Thyroid gland (tissue), 4 donors: ENCODE results near the gene SEMA4A. TPM values are rescaled to one million over a fixed set of nuclear protein-coding genes. Genes with fewer than 3 reads are reported as not detected.
A peak's percentile ranks its signal among the peaks of the same experiment; 100 is the strongest.
"Not testable (repeated sequence)": the region's sequence is repeated elsewhere in the genome, so short reads cannot be mapped to it uniquely, and the experiment has no call there.

Source experiments
- DNase-seq, 2 donors: peaks; one replicate each; pipeline ENCODE4 v3.0.0-alpha.2; 2019
- H3K27ac ChIP-seq, 3 donors: fragments of 200-600 bp; sonication (generic); 1 replicate in 2 of 3; 2 replicates in 1 of 3; pipeline ENCODE4 v1.5.1; 2016 to 2019; ENCODE audit warnings: mild to moderate bottlenecking in 1 of 3, moderate library complexity in 1 of 3
- H3K27me3 ChIP-seq: fragments of 200-600 bp; sonication (generic); one replicate; pipeline ENCODE4 v1.5.1; 2019
- H3K36me3 ChIP-seq, 2 donors: fragments of 200-600 bp; sonication (generic); one replicate each; pipeline ENCODE4 v1.5.1; 2016 to 2019
- H3K4me1 ChIP-seq, 2 donors: fragments of 200-600 bp; sonication (generic); one replicate each; pipeline ENCODE4 v1.5.1; 2017 to 2019
- H3K4me3 ChIP-seq, 3 donors: fragments of 200-600 bp; sonication (generic); replicated peaks in 1 of 3; 1 replicate in 2 of 3; 2 replicates in 1 of 3; pipeline ENCODE4 v1.5.1; 2016; ENCODE audit warnings: mild to moderate bottlenecking in 1 of 3
- H3K9me3 ChIP-seq: fragments of 200-600 bp; sonication (generic); one replicate; pipeline ENCODE4 v1.5.1; 2017
- CTCF ChIP-seq, 6 experiments: fragments of 200-600 bp in 3 of 6; fragments of 450-650 bp in 3 of 6; sonication (generic) in 3 of 6; IDR thresholded peaks; one replicate each; pipeline ENCODE4 v1.5.1; 2016 to 2019; ENCODE audit warnings: antibody characterized with exemption in 6 of 6, mild to moderate bottlenecking in 2 of 6, inconsistent platforms in 1 of 6, moderate library complexity in 1 of 6
- POLR2A ChIP-seq, 2 donors: fragments of 450-650 bp; IDR thresholded peaks; one replicate each; pipeline ENCODE4 v1.6.1; 2017; ENCODE audit warnings: antibody characterized with exemption in 2 of 2, mild to moderate bottlenecking in 2 of 2, moderate library complexity in 1 of 2
- WGBS, 2 donors: methylation state at CpG; one replicate each; pipeline ENCODE4 v1.1.5; 2017; 5-methylcytosine and 5-hydroxymethylcytosine counted together
- intact Hi-C: fragments of 100-400 bp; cut with DNase I; formaldehyde crosslinking; loops from one replicate; pipeline ENCODE4 v1.15.1; 2023
- total RNA-seq, 4 donors: library from RNA; depleted of rRNA; stranded (reverse); fragments of >200 nt; gene quantifications; one replicate each; pipeline ENCODE4 v1.2.3, GENCODE V29; 2016

SEMA4A gene
- total RNA-seq, 4 donors from 2014 or later: 21.5 to 50.8 (median 37.5) TPM

DNA sequence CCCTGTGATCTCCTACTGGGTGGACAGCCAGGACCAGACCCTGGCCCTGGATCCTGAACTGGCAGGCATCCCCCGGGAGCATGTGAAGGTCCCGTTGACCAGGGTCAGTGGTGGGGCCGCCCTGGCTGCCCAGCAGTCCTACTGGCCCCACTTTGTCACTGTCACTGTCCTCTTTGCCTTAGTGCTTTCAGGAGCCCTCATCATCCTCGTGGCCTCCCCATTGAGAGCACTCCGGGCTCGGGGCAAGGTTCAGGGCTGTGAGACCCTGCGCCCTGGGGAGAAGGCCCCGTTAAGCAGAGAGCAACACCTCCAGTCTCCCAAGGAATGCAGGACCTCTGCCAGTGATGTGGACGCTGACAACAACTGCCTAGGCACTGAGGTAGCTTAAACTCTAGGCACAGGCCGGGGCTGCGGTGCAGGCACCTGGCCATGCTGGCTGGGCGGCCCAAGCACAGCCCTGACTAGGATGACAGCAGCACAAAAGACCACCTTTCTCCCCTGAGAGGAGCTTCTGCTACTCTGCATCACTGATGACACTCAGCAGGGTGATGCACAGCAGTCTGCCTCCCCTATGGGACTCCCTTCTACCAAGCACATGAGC is 23.3 kb downstream of the SEMA4A start:
- 87 to 90% methylated on average over 2 to 8 of the region's 12 CpGs for WGBS, 2 donors
- no peaks in the 10 kb centered on the region for H3K9me3 ChIP-seq
- TF ChIP-seq POLR2A (IDR thresholded peaks at IDR 0.05): no peak
- TF ChIP-seq CTCF (IDR thresholded peaks at IDR 0.05): no peak
- peaks cover 5 to 14% of the 10 kb centered on the region in 2 donors for H3K36me3 ChIP-seq
- no peak for DNase-seq
- peaks cover 0 to 4% of the 10 kb centered on the region in 2 donors for H3K4me1 ChIP-seq
- H3K4me3 ChIP-seq: no peak overlapping the region
- H3K27me3 ChIP-seq: no peaks in the 10 kb centered on the region
- intact Hi-C loops: no loop called here
- no peak overlapping the region for H3K27ac ChIP-seq

DNA sequence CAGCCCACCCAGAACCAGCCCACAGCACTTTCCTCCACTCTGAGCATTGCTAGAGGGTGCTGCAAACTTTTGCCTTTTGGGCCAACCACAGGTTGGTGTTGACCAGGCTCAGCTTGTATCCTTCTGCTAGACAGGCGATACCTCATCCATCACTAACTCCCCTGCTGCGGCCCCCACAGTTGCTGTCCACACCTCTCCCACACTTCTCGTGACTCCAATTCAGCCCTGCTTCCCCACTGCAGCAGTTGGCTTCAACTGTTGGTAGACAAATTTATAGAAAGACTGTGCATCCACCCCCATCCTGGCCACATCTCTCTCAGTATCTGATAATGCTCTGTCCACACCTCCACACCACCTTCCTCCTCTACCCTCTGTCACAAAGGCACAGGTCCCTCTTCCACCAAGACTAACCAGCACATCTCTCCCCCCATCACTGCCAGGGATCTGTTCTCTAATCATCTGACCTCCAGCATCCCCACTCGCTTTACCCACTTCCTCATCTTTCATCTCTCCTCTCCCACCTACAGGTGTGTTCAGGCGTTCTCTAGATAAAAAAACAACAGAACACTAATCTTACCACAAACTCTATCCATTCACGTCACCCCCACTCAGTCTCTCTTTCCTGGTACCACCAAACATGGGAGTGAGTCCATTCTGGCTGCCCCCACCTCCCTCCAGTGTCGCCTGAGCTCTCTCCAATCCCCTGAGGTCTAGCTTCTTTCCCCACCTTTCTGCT is 24.7 kb downstream of the SEMA4A start:
- H3K36me3 ChIP-seq: peaks cover 5 to 14% of the 10 kb centered on the region in 2 donors
- intact Hi-C loops: no loop called here
- no peak overlapping the region for H3K4me3 ChIP-seq
- 92 to 93% methylated on average over 7 of the region's 7 CpGs for WGBS, 2 donors
- no peak for TF ChIP-seq POLR2A (IDR thresholded peaks at IDR 0.05)
- TF ChIP-seq CTCF (IDR thresholded peaks at IDR 0.05): no peak
- no peaks in the 10 kb centered on the region for H3K27me3 ChIP-seq
- H3K9me3 ChIP-seq: no peaks in the 10 kb centered on the region
- H3K27ac ChIP-seq: no peak overlapping the region
- no peak for DNase-seq
- peaks cover 0 to 4% of the 10 kb centered on the region in 2 donors for H3K4me1 ChIP-seq

GRCh38 chr1:156180471-156180870 is 27.1 kb downstream of the SEMA4A start:
- 94 to 96% methylated on average over 3 of the region's 3 CpGs for WGBS, 2 donors

GRCh38 chr1:156181391-156181924 is 28.1 kb downstream of the SEMA4A start:
- intact Hi-C loops, H3K4me1 ChIP-seq, H3K4me3 ChIP-seq, H3K27ac ChIP-seq, H3K27me3 ChIP-seq, H3K36me3 ChIP-seq, H3K9me3 ChIP-seq: not testable (repeated sequence)
- DNase-seq: peak; percentile 30 to 38
- 24 to 33% methylated on average over 8 of the region's 8 CpGs for WGBS, 2 donors

More at GRCh38 chr1:156180471-156180870, 27.1 kb downstream of the SEMA4A start:
- no peaks in the 10 kb centered on the region for H3K27me3 ChIP-seq
- peaks cover 0 to 4% of the 10 kb centered on the region in 2 donors for H3K4me1 ChIP-seq
- no peak for TF ChIP-seq POLR2A (IDR thresholded peaks at IDR 0.05)
- TF ChIP-seq CTCF (IDR thresholded peaks at IDR 0.05): no peak
- no peaks in the 10 kb centered on the region for H3K9me3 ChIP-seq
- H3K4me3 ChIP-seq: no peak overlapping the region
- no peak overlapping the region for H3K27ac ChIP-seq
- intact Hi-C loops: no loop called here
- no peak for DNase-seq
- H3K36me3 ChIP-seq: peaks cover 5 to 8% of the 10 kb centered on the region in 2 donors

- H3K27me3 ChIP-seq, DNase-seq, H3K36me3 ChIP-seq, H3K27ac ChIP-seq, H3K4me1 ChIP-seq, intact Hi-C loops, H3K4me3 ChIP-seq, H3K9me3 ChIP-seq: not testable (repeated sequence)
- 77 to 78% methylated on average over 12 of the region's 12 CpGs for WGBS, 2 donors
Measured at GRCh38 chr1:156182010-156182779, 28.8 kb downstream of the SEMA4A start.

- 93 to 98% methylated on average over 2 of the region's 2 CpGs for WGBS, 2 donors
- DNase-seq, H3K27ac ChIP-seq, H3K4me1 ChIP-seq, H3K4me3 ChIP-seq, H3K36me3 ChIP-seq, H3K27me3 ChIP-seq, intact Hi-C loops, H3K9me3 ChIP-seq: not testable (repeated sequence)
Measured at GRCh38 chr1:156186347-156187177, 33.2 kb downstream of the SEMA4A start.

DNA sequence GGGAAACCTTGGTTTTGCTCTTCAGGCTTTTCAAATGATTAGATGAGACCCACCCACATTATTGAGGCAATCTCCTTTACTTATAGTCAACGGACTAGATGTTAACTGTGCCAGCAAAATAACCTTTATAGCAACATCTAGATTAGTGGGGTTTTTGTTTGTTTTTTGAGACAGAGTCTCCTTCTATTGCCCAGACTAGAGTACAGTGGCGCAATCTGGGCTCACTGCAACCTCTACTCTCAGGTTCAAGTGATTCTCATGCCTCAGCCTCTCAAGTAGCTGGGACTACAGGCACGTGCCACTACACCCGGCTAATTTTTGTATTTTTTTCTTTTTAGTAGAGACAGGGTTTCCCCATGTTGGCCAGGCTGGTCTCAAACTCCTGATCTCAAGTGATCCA is 36.9 kb downstream of the SEMA4A start:
- DNase-seq, intact Hi-C loops: not testable (repeated sequence)
- 65 to 68% methylated on average over 4 of the region's 4 CpGs for WGBS, 2 donors

More for the DNA sequence above, 36.9 kb downstream of the SEMA4A start:
- H3K4me3 ChIP-seq, H3K9me3 ChIP-seq, H3K27ac ChIP-seq, H3K36me3 ChIP-seq, H3K27me3 ChIP-seq: not testable (repeated sequence)
- H3K4me1 ChIP-seq: peaks cover 8 to 12% of the 10 kb centered on the region in 2 donors
